CD4-positive, CD25-positive, alpha-beta regulatory T cell (primary cell): ENCODE data around the gene CPA5. TPM values are rescaled to one million over a fixed set of nuclear protein-coding genes. Genes with fewer than 3 reads are reported as not detected.
A peak's percentile ranks its signal among the peaks of the same experiment; 100 is the strongest.
"Not testable (repeated sequence)": the region's sequence is repeated elsewhere in the genome, so short reads cannot be mapped to it uniquely, and the experiment has no call there.

ENCODE experiments used
- ATAC-seq, 2 donors: fragments of 150-1000 bp; cut with Tn5 transposase; one replicate each; pipeline ENCODE4 v1.10.0; 2021; ENCODE audit warnings: low read depth in 2 of 2, moderate number of reproducible peaks in 2 of 2, moderate library complexity in 1 of 2
- DNase-seq, 3 donors: peaks; one replicate each; pipeline versions ENCODE4 v3.0.0 to v3.0.0-alpha.2; 2012 to 2022; ENCODE audit warnings: mixed read lengths in 1 of 3
- H3K27ac ChIP-seq: one replicate; pipeline ENCODE4 v1.7.0; 2013; ENCODE audit warnings: mild to moderate bottlenecking, low read length; ENCODE audit not compliant: insufficient read depth, poor library complexity, severe bottlenecking
- H3K27me3 ChIP-seq: one replicate; pipeline ENCODE4 v1.7.0; 2013; ENCODE audit warnings: low read length; ENCODE audit not compliant: control insufficient read depth, insufficient read depth
- H3K36me3 ChIP-seq: one replicate; pipeline ENCODE4 v1.7.0; 2013; ENCODE audit warnings: mild to moderate bottlenecking, low read length, moderate library complexity; ENCODE audit not compliant: control insufficient read depth, insufficient read depth
- H3K4me1 ChIP-seq: 2 replicates; pipeline ENCODE4 v1.7.0; 2013; ENCODE audit warnings: mild to moderate bottlenecking, low read length; ENCODE audit not compliant: insufficient read depth, control insufficient read depth, poor library complexity, severe bottlenecking
- H3K4me3 ChIP-seq: one replicate; pipeline ENCODE4 v1.7.0; 2013; ENCODE audit warnings: low read depth, mild to moderate bottlenecking, low read length, moderate library complexity
- H3K9me3 ChIP-seq, 2 experiments: 1 replicate in 1 of 2; 2 replicates in 1 of 2; pipeline ENCODE4 v1.7.0; 2013; ENCODE audit warnings: low read length in 2 of 2, mild to moderate bottlenecking in 1 of 2, moderate library complexity in 1 of 2; ENCODE audit not compliant: control insufficient read depth in 2 of 2
- H3K27ac Mint-ChIP-seq, 3 donors: one replicate each; pipeline ENCODE4 v1.8.0; 2020 to 2022; ENCODE audit warnings: mild to moderate bottlenecking in 3 of 3, mixed read lengths in 3 of 3, moderate library complexity in 2 of 3
- H3K27me3 Mint-ChIP-seq: one replicate; pipeline ENCODE4 v1.8.0; 2022; ENCODE audit warnings: mild to moderate bottlenecking, mixed read lengths
- H3K36me3 Mint-ChIP-seq: one replicate; pipeline ENCODE4 v1.8.0; 2020; ENCODE audit warnings: mixed read lengths
- H3K4me1 Mint-ChIP-seq, 4 donors: one replicate each; pipeline ENCODE4 v1.8.0; 2020 to 2022; ENCODE audit warnings: mixed read lengths in 4 of 4, mild to moderate bottlenecking in 1 of 4
- H3K4me3 Mint-ChIP-seq, 4 donors: one replicate each; pipeline ENCODE4 v1.8.0; 2020 to 2022; ENCODE audit warnings: mild to moderate bottlenecking in 4 of 4, mixed read lengths in 4 of 4, moderate library complexity in 3 of 4
- H3K9me3 Mint-ChIP-seq, 7 donors: one replicate each; pipeline ENCODE4 v1.8.0; 2020 to 2022; ENCODE audit warnings: mixed read lengths in 7 of 7, mild to moderate bottlenecking in 3 of 7, moderate library complexity in 2 of 7
- polyA plus RNA-seq, 4 donors: library from polyadenylated mRNA; unstranded; fragments of 300-500 nt; fragmentation: Illumina TruSeq; gene quantifications; one replicate each; pipeline ENCODE4 v1.2.3, GENCODE V29; 2021
- total RNA-seq: library from RNA; stranded (reverse); gene quantifications from one replicate; pipeline ENCODE4 v1.2.3, GENCODE V29; 2022

CPA5 gene
- total and polyA plus RNA-seq, 5 donors from 2014 or later, result 4.3 to 86.2 (median 59.1) TPM

GRCh38 chr7:130367836-130368746 lies 23.5 kb downstream of the CPA5 start:
- no peaks in the 10 kb centered on the region for H3K9me3 ChIP-seq
- DNase-seq, result peak in 1 of 3 donors; percentile 40
- peak overlapping the region; percentile 51 for H3K4me3 ChIP-seq
- H3K27ac Mint-ChIP-seq, result peak overlapping the region; percentile 38 to 92 (median 73)
- H3K4me1 Mint-ChIP-seq, result peaks cover 6 to 62% (median 28%) of the 10 kb centered on the region in 4 donors
- H3K27ac ChIP-seq, result peak overlapping the region; percentile 71
- H3K4me1 ChIP-seq, result peaks cover 33% of the 10 kb centered on the region
- H3K36me3 Mint-ChIP-seq, result peaks cover 4% of the 10 kb centered on the region
- no peaks in the 10 kb centered on the region for H3K27me3 Mint-ChIP-seq
- H3K36me3 ChIP-seq, result no peaks in the 10 kb centered on the region
- peaks cover 0 to 3% (median 0%) of the 10 kb centered on the region in 7 donors for H3K9me3 Mint-ChIP-seq
- no peaks in the 10 kb centered on the region for H3K27me3 ChIP-seq
- peak overlapping the region in 3 of 4 donors; percentile 82 to 94 (median 86) for H3K4me3 Mint-ChIP-seq
- no peak for ATAC-seq

DNA sequence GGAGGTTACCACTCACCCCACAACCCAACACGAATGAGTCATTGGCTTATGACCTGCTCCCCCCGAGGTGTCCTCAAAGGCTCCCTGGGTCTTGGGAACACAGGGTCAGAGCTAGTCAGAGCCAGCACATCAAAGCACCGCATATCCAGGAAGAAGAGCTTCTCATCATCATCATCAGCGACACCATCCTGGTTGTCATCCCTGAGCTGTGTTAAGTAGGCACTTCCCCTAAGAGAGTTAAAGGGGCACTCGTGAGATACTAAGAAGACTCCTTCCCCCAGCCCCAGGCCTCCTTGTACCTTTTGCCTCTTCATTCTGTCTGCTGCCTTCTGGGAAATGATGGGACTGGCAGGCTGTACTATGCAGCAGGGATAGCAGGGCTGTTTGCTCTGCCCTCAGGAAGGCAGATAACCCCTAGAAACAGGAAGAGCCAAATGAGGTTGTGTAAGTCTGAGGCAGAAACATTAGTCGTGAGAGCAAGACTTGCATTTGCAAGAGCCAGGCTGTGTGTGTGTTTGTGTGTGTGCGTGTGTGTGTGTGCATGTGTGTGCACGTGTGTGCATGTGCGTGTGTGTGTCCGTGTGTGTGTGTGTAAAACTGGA lies 24.6 kb downstream of the CPA5 start:
- no peak for ATAC-seq
- Mint-ChIP-seq H3K27me3 (no peaks in the 10 kb centered on the region), H3K9me3 (peaks cover 0 to 3% (median 0%) of the 10 kb centered on the region in 7 donors), H3K4me1 (peaks cover 6 to 59% (median 28%) of the 10 kb centered on the region in 4 donors), H3K4me3 (peak overlapping the region; percentile 53 to 94 (median 84)), H3K36me3 (peaks cover 4% of the 10 kb centered on the region), H3K27ac (peak overlapping the region; percentile 20 to 92 (median 73))
- Histone ChIP-seq H3K27ac (peak overlapping the region; percentile 30), H3K4me3 (peak overlapping the region; percentile 51), H3K36me3 (no peaks in the 10 kb centered on the region), H3K27me3 (no peaks in the 10 kb centered on the region), H3K4me1 (peaks cover 33% of the 10 kb centered on the region), H3K9me3 (no peaks in the 10 kb centered on the region)
- peak in 1 of 3 donors; percentile 68 for DNase-seq

DNA sequence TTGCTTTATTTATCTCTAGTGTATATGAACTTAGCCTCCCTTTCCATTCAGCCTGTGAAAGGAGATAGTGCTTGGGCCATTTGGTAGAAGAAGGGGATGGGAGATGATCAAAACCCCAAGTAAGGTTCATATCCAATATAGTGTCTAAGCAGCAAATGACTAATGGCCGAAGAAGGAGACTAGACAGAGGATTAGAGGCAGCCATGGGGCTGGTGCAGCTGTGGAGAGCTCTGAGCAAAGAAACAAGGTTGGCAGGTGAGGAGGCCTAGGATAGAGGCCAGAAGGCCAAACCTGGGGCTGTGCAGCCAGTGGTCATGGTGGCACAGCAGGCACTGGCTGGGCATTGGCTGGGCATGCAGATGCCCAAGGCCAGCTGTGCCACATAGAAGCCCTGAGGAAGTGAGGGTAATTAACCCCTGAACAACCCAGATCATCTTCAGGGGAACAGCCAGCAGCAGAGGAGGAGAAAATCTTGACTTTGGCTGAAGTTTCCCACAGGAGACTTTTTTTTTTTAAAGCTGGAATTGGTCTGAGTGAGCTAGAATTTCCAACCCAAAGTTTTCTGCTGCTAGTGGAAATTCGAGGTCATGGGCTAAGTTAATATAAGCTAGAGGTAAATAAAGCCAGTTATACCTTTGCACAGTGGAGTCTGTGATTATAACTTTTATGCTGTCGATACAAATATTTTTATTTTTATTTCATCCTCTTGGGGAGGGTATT lies 25.4 kb downstream of the CPA5 start:
- peak overlapping the region in 2 of 3 donors; percentile 73 to 92 for H3K27ac Mint-ChIP-seq
- Histone ChIP-seq H3K4me3 (peak overlapping the region; percentile 51), H3K27ac (no peak overlapping the region), H3K9me3 (no peaks in the 10 kb centered on the region), H3K27me3 (no peaks in the 10 kb centered on the region), H3K36me3 (no peaks in the 10 kb centered on the region), H3K4me1 (peaks cover 33% of the 10 kb centered on the region)
- ATAC-seq (no peak), DNase-seq (no peak)
- peaks cover 4% of the 10 kb centered on the region for H3K36me3 Mint-ChIP-seq
- H3K9me3 Mint-ChIP-seq, result peaks cover 0 to 3% (median 0%) of the 10 kb centered on the region in 7 donors
- H3K4me3 Mint-ChIP-seq, result peak overlapping the region; percentile 53 to 94 (median 84)
- no peaks in the 10 kb centered on the region for H3K27me3 Mint-ChIP-seq
- H3K4me1 Mint-ChIP-seq, result peaks cover 6 to 56% (median 27%) of the 10 kb centered on the region in 4 donors

- peaks cover 28% of the 10 kb centered on the region for H3K4me1 ChIP-seq
- no peak overlapping the region for H3K4me3 ChIP-seq
- peaks cover 0 to 4% (median under 1%) of the 10 kb centered on the region in 7 donors for H3K9me3 Mint-ChIP-seq
- H3K27me3 ChIP-seq, result no peaks in the 10 kb centered on the region
- H3K27ac Mint-ChIP-seq, result no peak overlapping the region
- DNase-seq (no peak), ATAC-seq (no peak)
- H3K36me3 Mint-ChIP-seq, result peaks cover 4% of the 10 kb centered on the region
- H3K4me1 Mint-ChIP-seq, result peaks cover 6 to 45% (median 21%) of the 10 kb centered on the region in 4 donors
- no peaks in the 10 kb centered on the region for H3K36me3 ChIP-seq
- H3K27me3 Mint-ChIP-seq, result no peaks in the 10 kb centered on the region
- H3K9me3 ChIP-seq, result no peaks in the 10 kb centered on the region
- no peak overlapping the region for H3K4me3 Mint-ChIP-seq
- H3K27ac ChIP-seq, result no peak overlapping the region
Observed at GRCh38 chr7:130371046-130371445, 26.4 kb downstream of the CPA5 start.

GRCh38 chr7:130372402-130373165 lies 28.0 kb downstream of the CPA5 start:
- DNase-seq (no peak), ATAC-seq (no peak)
- Histone ChIP-seq H3K27ac (no peak overlapping the region), H3K9me3 (no peaks in the 10 kb centered on the region), H3K27me3 (no peaks in the 10 kb centered on the region), H3K36me3 (no peaks in the 10 kb centered on the region), H3K4me1 (peaks cover 13% of the 10 kb centered on the region), H3K4me3 (no peak overlapping the region)
- no peak overlapping the region for H3K27ac Mint-ChIP-seq
- no peak overlapping the region for H3K4me3 Mint-ChIP-seq
- H3K4me1 Mint-ChIP-seq, result peaks cover 6 to 30% (median 12%) of the 10 kb centered on the region in 4 donors
- H3K27me3 Mint-ChIP-seq, result no peaks in the 10 kb centered on the region
- peaks cover 4% of the 10 kb centered on the region for H3K36me3 Mint-ChIP-seq
- peaks cover 0 to 12% (median 4%) of the 10 kb centered on the region in 7 donors for H3K9me3 Mint-ChIP-seq

GRCh38 chr7:130374507-130374906 lies 29.9 kb downstream of the CPA5 start:
- Mint-ChIP-seq H3K36me3 (peaks cover 4% of the 10 kb centered on the region), H3K9me3 (peaks cover 0 to 12% (median 2%) of the 10 kb centered on the region in 7 donors), H3K27me3 (no peaks in the 10 kb centered on the region), H3K27ac (no peak overlapping the region), H3K4me1 (peaks cover 1 to 10% (median 5%) of the 10 kb centered on the region in 4 donors), H3K4me3 (no peak overlapping the region)
- no peak overlapping the region for H3K27ac ChIP-seq
- H3K4me1 ChIP-seq, result peaks cover 5% of the 10 kb centered on the region
- H3K36me3 ChIP-seq, result no peaks in the 10 kb centered on the region
- no peak for DNase-seq
- ATAC-seq, result no peak
- H3K4me3 ChIP-seq, result no peak overlapping the region
- H3K27me3 ChIP-seq, result no peaks in the 10 kb centered on the region
- no peaks in the 10 kb centered on the region for H3K9me3 ChIP-seq

GRCh38 chr7:130376461-130376860 lies 31.8 kb downstream of the CPA5 start:
- not testable (repeated sequence) for H3K27ac Mint-ChIP-seq
- peaks cover 0 to 12% (median 2%) of the 10 kb centered on the region in 7 donors for H3K9me3 Mint-ChIP-seq

More at GRCh38 chr7:130376461-130376860, 31.8 kb downstream of the CPA5 start:
- not testable (repeated sequence) for H3K4me3 Mint-ChIP-seq, DNase-seq, H3K27me3 ChIP-seq, H3K9me3 ChIP-seq, H3K36me3 ChIP-seq, H3K4me3 ChIP-seq, H3K36me3 Mint-ChIP-seq, H3K4me1 Mint-ChIP-seq, H3K27ac ChIP-seq, H3K27me3 Mint-ChIP-seq, ATAC-seq, H3K4me1 ChIP-seq
